H9 (cell line): ENCODE measurements around the gene TMUB2. TPM values are rescaled to one million over a fixed set of nuclear protein-coding genes. Genes with fewer than 3 reads are reported as not detected.

Experiments used
- DNase-seq: peaks from one replicate; pipeline ENCODE4 v3.0.0-alpha.2; 2017
- H2AFZ ChIP-seq: one replicate; pipeline ENCODE4 v1.6.1; 2013; ENCODE audit warnings: mild to moderate bottlenecking, low read length, control low read depth, moderate library complexity
- H2AK5ac ChIP-seq: 2 replicates; pipeline ENCODE4 v1.6.1; 2013; ENCODE audit warnings: low read length, control low read depth, mixed read lengths; ENCODE audit not compliant: insufficient read length
- H2BK120ac ChIP-seq: one replicate; pipeline ENCODE4 v1.6.1; 2013; ENCODE audit warnings: low read depth, mild to moderate bottlenecking, low read length, control low read depth, inconsistent platforms; ENCODE audit not compliant: poor library complexity, severe bottlenecking
- H2BK12ac ChIP-seq: 2 replicates; pipeline ENCODE4 v1.6.1; 2013; ENCODE audit warnings: low read length, control low read depth, mixed read lengths, low read depth; ENCODE audit not compliant: insufficient read length
- H2BK15ac ChIP-seq: 2 replicates; pipeline ENCODE4 v1.6.1; 2013; ENCODE audit warnings: low read depth, low read length, control low read depth
- H2BK20ac ChIP-seq: one replicate; pipeline ENCODE4 v1.6.1; 2013; ENCODE audit warnings: low read depth, mild to moderate bottlenecking, low read length, control low read depth, inconsistent platforms; ENCODE audit not compliant: poor library complexity, severe bottlenecking
- H2BK5ac ChIP-seq: 2 replicates; pipeline ENCODE4 v1.6.1; 2013; ENCODE audit warnings: low read length, control low read depth, mixed read lengths; ENCODE audit not compliant: insufficient read length
- H3K14ac ChIP-seq: 2 replicates; pipeline ENCODE4 v1.6.1; 2013; ENCODE audit warnings: low read length, control low read depth; ENCODE audit not compliant: insufficient read depth
- H3K18ac ChIP-seq: 2 replicates; pipeline ENCODE4 v1.6.1; 2013; ENCODE audit warnings: low read depth, mild to moderate bottlenecking, mixed read lengths, low read length, control low read depth; ENCODE audit not compliant: insufficient read length
- H3K23ac ChIP-seq: 2 replicates; pipeline ENCODE4 v1.6.1; 2013; ENCODE audit warnings: low read length, control low read depth, mixed read lengths, low read depth; ENCODE audit not compliant: insufficient read length
- H3K23me2 ChIP-seq: 2 replicates; pipeline ENCODE4 v1.6.1; 2013; ENCODE audit warnings: low read depth, mild to moderate bottlenecking, mixed read lengths, low read length, control low read depth; ENCODE audit not compliant: insufficient read length, poor library complexity, severe bottlenecking
- H3K27ac ChIP-seq: 2 replicates; pipeline ENCODE4 v1.5.1; 2013; ENCODE audit warnings: low read length, control low read depth, mixed read lengths, low read depth; ENCODE audit not compliant: insufficient read length
- H3K27me3 ChIP-seq: 2 replicates; pipeline ENCODE4 v1.6.1; 2013; ENCODE audit warnings: low read length, control low read depth, inconsistent platforms; ENCODE audit not compliant: insufficient read depth
- H3K4ac ChIP-seq: 2 replicates; pipeline ENCODE4 v1.6.1; 2013; ENCODE audit warnings: low read depth, mild to moderate bottlenecking, control low read depth, inconsistent platforms, low read length, moderate library complexity
- H3K4me1 ChIP-seq: 2 replicates; pipeline ENCODE4 v1.6.1; 2013; ENCODE audit warnings: low read length, control low read depth, inconsistent platforms; ENCODE audit not compliant: insufficient read depth
- H3K4me2 ChIP-seq: 2 replicates; pipeline ENCODE4 v1.6.1; 2013; ENCODE audit warnings: low read length, control low read depth, mixed read lengths; ENCODE audit not compliant: insufficient read length, insufficient read depth
- H3K56ac ChIP-seq: 2 replicates; pipeline ENCODE4 v1.6.1; 2013; ENCODE audit warnings: low read depth, mild to moderate bottlenecking, mixed read lengths, low read length, control low read depth; ENCODE audit not compliant: insufficient read length
- H3K79me1 ChIP-seq: 2 replicates; pipeline ENCODE4 v1.6.1; 2013; ENCODE audit warnings: low read depth, mild to moderate bottlenecking, moderate library complexity, low read length, control low read depth, inconsistent platforms; ENCODE audit not compliant: insufficient read depth, poor library complexity, severe bottlenecking
- H3K79me2 ChIP-seq: 2 replicates; pipeline ENCODE4 v1.6.1; 2013; ENCODE audit warnings: low read length, control low read depth, inconsistent platforms; ENCODE audit not compliant: insufficient read depth
- H3K9ac ChIP-seq: 2 replicates; pipeline ENCODE4 v1.6.1; 2013; ENCODE audit warnings: low read length, control low read depth, mixed read lengths; ENCODE audit not compliant: insufficient read length; ENCODE audit errors: extremely low read depth
- H3K9me3 ChIP-seq: one replicate; pipeline ENCODE4 v1.6.1; 2013; ENCODE audit warnings: low read depth, low read length, inconsistent platforms; ENCODE audit not compliant: control insufficient read depth
- H3T11ph ChIP-seq: one replicate; pipeline ENCODE4 v1.6.1; 2013; ENCODE audit warnings: mild to moderate bottlenecking, low read length, control low read depth, inconsistent platforms
- H4K20me1 ChIP-seq: one replicate; pipeline ENCODE4 v1.6.1; 2013; ENCODE audit not compliant: control insufficient read depth, insufficient read length, insufficient read depth
- H4K5ac ChIP-seq: 2 replicates; pipeline ENCODE4 v1.6.1; 2013; ENCODE audit warnings: low read depth, mild to moderate bottlenecking, mixed read lengths, low read length, control low read depth; ENCODE audit not compliant: insufficient read length
- H4K8ac ChIP-seq: replicated peaks from 2 replicates; pipeline ENCODE4 v1.6.1; 2013; ENCODE audit warnings: low read length, control low read depth, mixed read lengths, low read depth; ENCODE audit not compliant: insufficient read length
- H4K91ac ChIP-seq: 2 replicates; pipeline ENCODE4 v1.6.1; 2013; ENCODE audit warnings: low read depth, mild to moderate bottlenecking, moderate library complexity, mixed read lengths, low read length, control low read depth; ENCODE audit not compliant: insufficient read length
- H3K27ac Mint-ChIP-seq, 3 experiments: 2 replicates in 2 of 3; 3 replicates in 1 of 3; pipeline ENCODE4 v1.8.0; 2020 to 2021; ENCODE audit warnings: mixed read lengths in 3 of 3, mild to moderate bottlenecking in 1 of 3, moderate library complexity in 1 of 3
- H3K27me3 Mint-ChIP-seq: 2 replicates; pipeline ENCODE4 v1.8.0; 2021; ENCODE audit warnings: low read depth, mild to moderate bottlenecking, moderate library complexity, mixed read lengths
- H3K36me3 Mint-ChIP-seq, 3 experiments: 2 replicates in 2 of 3; 3 replicates in 1 of 3; pipeline ENCODE4 v1.8.0; 2020 to 2021; ENCODE audit warnings: low read depth in 3 of 3, mixed read lengths in 3 of 3; ENCODE audit not compliant: insufficient read depth in 1 of 3
- H3K4me1 Mint-ChIP-seq, 2 experiments: 2 replicates each; pipeline ENCODE4 v1.8.0; 2020; ENCODE audit warnings: mixed read lengths in 2 of 2
- H3K4me3 Mint-ChIP-seq, 2 experiments: 2 replicates in 1 of 2; 3 replicates in 1 of 2; pipeline ENCODE4 v1.8.0; 2020 to 2021; ENCODE audit warnings: mild to moderate bottlenecking in 2 of 2, mixed read lengths in 2 of 2, moderate library complexity in 1 of 2
- H3K9me3 Mint-ChIP-seq, 2 experiments: 2 replicates in 1 of 2; 3 replicates in 1 of 2; pipeline ENCODE4 v1.8.0; 2020; ENCODE audit warnings: mild to moderate bottlenecking in 2 of 2, mixed read lengths in 2 of 2, moderate library complexity in 1 of 2
- WGBS: extraction: QIAGEN DNeasy Blood & Tissue Kit; methylation state at CpG from one replicate; pipeline ENCODE4 v1.1.7; 2013; ENCODE audit warnings: missing lambda C conversion rate, low lambda C conversion rate, mixed read lengths; ENCODE audit not compliant: insufficient read length; ENCODE audit errors: extremely low coverage; 5-methylcytosine and 5-hydroxymethylcytosine counted together
- total RNA-seq: library from RNA; stranded (reverse); gene quantifications from 2 replicates; pipeline ENCODE4 v1.2.1, GENCODE V29; 2021
- TF ChIP-seq, protein P1 (sequence below): fragments of 200-600 bp; sonication (generic); conservative IDR thresholded peaks from 3 replicates; pipeline ENCODE4 v1.8.0; 2021; ENCODE audit warnings: antibody characterized with exemption, mild to moderate bottlenecking

TMUB2 gene
- total RNA-seq, 1 experiment from 2014 or later, result 22.9 TPM

- Histone ChIP-seq H3K23ac (no peak overlapping the region), H3K23me2 (no peaks in the 10 kb centered on the region), H4K91ac (no peak overlapping the region), H2AK5ac (no peak overlapping the region), H3K9me3 (no peaks in the 10 kb centered on the region), H4K8ac (no peak overlapping the region), H3K27me3 (no peaks in the 10 kb centered on the region), H2BK15ac (no peak overlapping the region), H3K56ac (no peak overlapping the region), H2AFZ (no peak overlapping the region), H3K9ac (no peak overlapping the region), H3K79me2 (no peaks in the 10 kb centered on the region), H3T11ph (no peak overlapping the region), H2BK20ac (no peak overlapping the region), H3K4me2 (no peak overlapping the region), H3K79me1 (no peaks in the 10 kb centered on the region), H2BK120ac (no peak overlapping the region), H3K27ac (no peak overlapping the region), H3K4me1 (no peaks in the 10 kb centered on the region), H3K14ac (no peak overlapping the region), H4K5ac (no peak overlapping the region), H4K20me1 (peaks cover 3% of the 10 kb centered on the region), H3K4ac (no peak overlapping the region), H2BK12ac (no peak overlapping the region), H2BK5ac (no peak overlapping the region), H3K18ac (no peak overlapping the region)
- no CpG with 5 or more reads among the region's 1 CpG for WGBS
- H3K9me3 Mint-ChIP-seq, result peaks cover 0 to 1% of the 10 kb centered on the region in 2 experiments; a peak in 1 of 5 replicates
- peaks cover 4 to 6% of the 10 kb centered on the region in 2 experiments; a peak in 1 of 4 replicates for H3K4me1 Mint-ChIP-seq
- H3K27ac Mint-ChIP-seq, result no peak overlapping the region
- peaks cover 20 to 30% (median 29%) of the 10 kb centered on the region in 3 experiments for H3K36me3 Mint-ChIP-seq
- TF ChIP-seq, protein P1, sequence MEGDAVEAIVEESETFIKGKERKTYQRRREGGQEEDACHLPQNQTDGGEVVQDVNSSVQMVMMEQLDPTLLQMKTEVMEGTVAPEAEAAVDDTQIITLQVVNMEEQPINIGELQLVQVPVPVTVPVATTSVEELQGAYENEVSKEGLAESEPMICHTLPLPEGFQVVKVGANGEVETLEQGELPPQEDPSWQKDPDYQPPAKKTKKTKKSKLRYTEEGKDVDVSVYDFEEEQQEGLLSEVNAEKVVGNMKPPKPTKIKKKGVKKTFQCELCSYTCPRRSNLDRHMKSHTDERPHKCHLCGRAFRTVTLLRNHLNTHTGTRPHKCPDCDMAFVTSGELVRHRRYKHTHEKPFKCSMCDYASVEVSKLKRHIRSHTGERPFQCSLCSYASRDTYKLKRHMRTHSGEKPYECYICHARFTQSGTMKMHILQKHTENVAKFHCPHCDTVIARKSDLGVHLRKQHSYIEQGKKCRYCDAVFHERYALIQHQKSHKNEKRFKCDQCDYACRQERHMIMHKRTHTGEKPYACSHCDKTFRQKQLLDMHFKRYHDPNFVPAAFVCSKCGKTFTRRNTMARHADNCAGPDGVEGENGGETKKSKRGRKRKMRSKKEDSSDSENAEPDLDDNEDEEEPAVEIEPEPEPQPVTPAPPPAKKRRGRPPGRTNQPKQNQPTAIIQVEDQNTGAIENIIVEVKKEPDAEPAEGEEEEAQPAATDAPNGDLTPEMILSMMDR, result no peak
- DNase-seq, result no peak
- H3K4me3 Mint-ChIP-seq, result no peak overlapping the region
- H3K27me3 Mint-ChIP-seq, result no peaks in the 10 kb centered on the region
Observed at GRCh38 chr17:44176257-44176656, 10.5 kb upstream of the TMUB2 start.
